Measurements from ENCODE around the gene LHX8. TPM values are rescaled to one million over a fixed set of nuclear protein-coding genes. Genes with fewer than 3 reads are reported as not detected.

The LHX8 gene
- total RNA-seq, 1 donor from 2014 or later = not detected

- no peaks in the 10 kb centered on the region for H3K36me3 ChIP-seq
- intact Hi-C loops (cut with micrococcal nuclease) = no loop called here
- no peaks in the 10 kb centered on the region for H3K4me1 ChIP-seq
- H3K9me3 ChIP-seq (replicated peaks) = peaks cover 3% of the 10 kb centered on the region
- no peak for TF ChIP-seq CTCF (IDR thresholded peaks at IDR 0.05; ENCODE audit: borderline replicate concordance)
- DNase-seq = no peak
- no peak overlapping the region for H3K27ac ChIP-seq (replicated peaks)
- no peaks in the 10 kb centered on the region for H3K27me3 ChIP-seq (ENCODE audit: low read depth)
- H3K4me3 ChIP-seq = no peak overlapping the region
Measured at GRCh38 chr1:75159154-75159553, 25.0 kb downstream of the LHX8 start.

- no peak for TF ChIP-seq CTCF (IDR thresholded peaks at IDR 0.05; ENCODE audit: borderline replicate concordance)
- peaks cover 4% of the 10 kb centered on the region for H3K27me3 ChIP-seq (ENCODE audit: low read depth)
- no peaks in the 10 kb centered on the region for H3K36me3 ChIP-seq
- no peaks in the 10 kb centered on the region for H3K4me1 ChIP-seq
- H3K4me3 ChIP-seq = no peak overlapping the region
- intact Hi-C loops (cut with micrococcal nuclease) = no loop called here
- peaks cover 3% of the 10 kb centered on the region for H3K9me3 ChIP-seq (replicated peaks)
- no peak for DNase-seq
- H3K27ac ChIP-seq (replicated peaks) = no peak overlapping the region
Measured at GRCh38 chr1:75165264-75165663, 31.1 kb downstream of the LHX8 start.

GRCh38 chr1:75166821-75167220 lies 32.6 kb downstream of the LHX8 start:
- no peak for TF ChIP-seq CTCF (IDR thresholded peaks at IDR 0.05; ENCODE audit: borderline replicate concordance)
- Histone ChIP-seq H3K9me3 (replicated peaks) (peaks cover 3% of the 10 kb centered on the region), H3K27me3 (ENCODE audit: low read depth) (peaks cover 4% of the 10 kb centered on the region), H3K4me1 (no peaks in the 10 kb centered on the region), H3K4me3 (no peak overlapping the region), H3K36me3 (no peaks in the 10 kb centered on the region), H3K27ac (replicated peaks) (no peak overlapping the region)
- no peak for DNase-seq
- intact Hi-C loops (cut with micrococcal nuclease) = no loop called here

- intact Hi-C loops (cut with micrococcal nuclease) = no loop called here
- TF ChIP-seq CTCF (IDR thresholded peaks at IDR 0.05; ENCODE audit: borderline replicate concordance) = no peak
Measured at GRCh38 chr1:75170011-75170410, 35.8 kb downstream of the LHX8 start.

GRCh38 chr1:75170981-75171380 lies 36.8 kb downstream of the LHX8 start:
- no peaks in the 10 kb centered on the region for H3K27me3 ChIP-seq (ENCODE audit: low read depth)
- H3K4me1 ChIP-seq = no peaks in the 10 kb centered on the region
- intact Hi-C loops (cut with micrococcal nuclease) = no loop called here
- DNase-seq = no peak
- TF ChIP-seq CTCF (IDR thresholded peaks at IDR 0.05; ENCODE audit: borderline replicate concordance) = no peak
- H3K9me3 ChIP-seq (replicated peaks) = peaks cover 13% of the 10 kb centered on the region
- no peak overlapping the region for H3K4me3 ChIP-seq
- no peak overlapping the region for H3K27ac ChIP-seq (replicated peaks)
- H3K36me3 ChIP-seq = no peaks in the 10 kb centered on the region

More at GRCh38 chr1:75170011-75170410, 35.8 kb downstream of the LHX8 start:
- Histone ChIP-seq H3K9me3 (replicated peaks) (peaks cover 3% of the 10 kb centered on the region), H3K36me3 (no peaks in the 10 kb centered on the region), H3K27me3 (ENCODE audit: low read depth) (peaks cover 4% of the 10 kb centered on the region), H3K4me1 (no peaks in the 10 kb centered on the region), H3K27ac (replicated peaks) (no peak overlapping the region), H3K4me3 (no peak overlapping the region)
- no peak for DNase-seq

- no peak for TF ChIP-seq CTCF (IDR thresholded peaks at IDR 0.05; ENCODE audit: borderline replicate concordance)
- Histone ChIP-seq H3K27ac (replicated peaks) (no peak overlapping the region), H3K36me3 (no peaks in the 10 kb centered on the region), H3K4me1 (no peaks in the 10 kb centered on the region), H3K4me3 (no peak overlapping the region), H3K27me3 (ENCODE audit: low read depth) (no peaks in the 10 kb centered on the region), H3K9me3 (replicated peaks) (peaks cover 22% of the 10 kb centered on the region)
- intact Hi-C loops (cut with micrococcal nuclease) = no loop called here
- no peak for DNase-seq
Measured at GRCh38 chr1:75171876-75172275, 37.7 kb downstream of the LHX8 start.

All from left ventricle myocardium inferior (tissue), 1 donor.